ENCODE data around the gene SPACDR.
"Not testable (repeated sequence)": the region's sequence is repeated elsewhere in the genome, so short reads cannot be mapped to it uniquely, and the experiment has no call there.

DNA sequence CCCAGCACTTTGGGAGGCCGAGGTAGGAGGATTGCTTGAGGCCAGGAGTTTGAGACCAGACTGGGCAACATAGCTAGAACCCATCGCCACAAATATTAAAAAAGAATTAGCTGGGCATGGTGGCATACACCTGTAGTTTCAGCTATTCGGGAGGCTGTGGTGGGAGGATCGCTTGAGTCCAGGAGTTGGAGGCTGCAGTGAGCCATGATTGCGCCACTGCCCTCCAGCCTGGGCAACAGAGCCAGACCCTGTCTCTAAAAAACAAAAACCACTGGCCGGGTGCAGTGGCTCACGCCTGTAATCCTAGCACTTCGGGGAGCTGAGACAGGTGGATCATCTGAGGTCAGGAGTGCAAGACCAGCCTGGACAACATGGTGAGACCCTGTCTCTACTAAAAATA, 10.2 kb downstream of the SPACDR start:
- TF ChIP-seq, protein P1, sequence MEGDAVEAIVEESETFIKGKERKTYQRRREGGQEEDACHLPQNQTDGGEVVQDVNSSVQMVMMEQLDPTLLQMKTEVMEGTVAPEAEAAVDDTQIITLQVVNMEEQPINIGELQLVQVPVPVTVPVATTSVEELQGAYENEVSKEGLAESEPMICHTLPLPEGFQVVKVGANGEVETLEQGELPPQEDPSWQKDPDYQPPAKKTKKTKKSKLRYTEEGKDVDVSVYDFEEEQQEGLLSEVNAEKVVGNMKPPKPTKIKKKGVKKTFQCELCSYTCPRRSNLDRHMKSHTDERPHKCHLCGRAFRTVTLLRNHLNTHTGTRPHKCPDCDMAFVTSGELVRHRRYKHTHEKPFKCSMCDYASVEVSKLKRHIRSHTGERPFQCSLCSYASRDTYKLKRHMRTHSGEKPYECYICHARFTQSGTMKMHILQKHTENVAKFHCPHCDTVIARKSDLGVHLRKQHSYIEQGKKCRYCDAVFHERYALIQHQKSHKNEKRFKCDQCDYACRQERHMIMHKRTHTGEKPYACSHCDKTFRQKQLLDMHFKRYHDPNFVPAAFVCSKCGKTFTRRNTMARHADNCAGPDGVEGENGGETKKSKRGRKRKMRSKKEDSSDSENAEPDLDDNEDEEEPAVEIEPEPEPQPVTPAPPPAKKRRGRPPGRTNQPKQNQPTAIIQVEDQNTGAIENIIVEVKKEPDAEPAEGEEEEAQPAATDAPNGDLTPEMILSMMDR (IDR thresholded peaks at IDR 0.05) = not testable (repeated sequence)
- not testable (repeated sequence) for TF ChIP-seq EZH2 (IDR thresholded peaks at IDR 0.05; ENCODE audit: borderline replicate concordance, insufficient read depth, low read depth, low read length, poor library complexity, severe bottlenecking)
